AG04450 (cell line): ENCODE data around the gene ST3GAL4. TPM values are rescaled to one million over a fixed set of nuclear protein-coding genes. Genes with fewer than 3 reads are reported as not detected.

ENCODE experiments used
- CTCF ChIA-PET: fragments of 300-600, 350-600 bp; formaldehyde crosslinking; extraction: SDS; loops from one replicate; lab custom pipeline; 2022; ENCODE audit warnings: antibody characterized with exemption, inconsistent platforms; lab: Charles Lee
- POLR2A ChIA-PET: fragments of 350-600 bp; formaldehyde crosslinking; extraction: SDS; loops from one replicate; lab custom pipeline; 2021; ENCODE audit warnings: antibody characterized with exemption, inconsistent platforms; lab: Yijun Ruan, JAX
- DNase-seq: peaks from one replicate; pipeline ENCODE4 v3.0.0-alpha.2; 2011; ENCODE audit warnings: low read depth, low spot score
- H3K27ac ChIP-seq: one replicate; pipeline ENCODE4 v1.5.1; 2012; ENCODE audit warnings: low read depth, low read length, control low read depth
- H3K27me3 ChIP-seq: one replicate; pipeline ENCODE4 v1.6.0; 2012; ENCODE audit warnings: low read length; ENCODE audit not compliant: control insufficient read depth, insufficient read depth
- H3K4me3 ChIP-seq: 2 replicates; pipeline ENCODE4 v1.5.1; 2011; ENCODE audit warnings: mild to moderate bottlenecking, low read depth, low read length, control low read depth
- H3K9me3 ChIP-seq: 2 replicates; pipeline ENCODE4 v1.5.1; 2012; ENCODE audit warnings: low read length; ENCODE audit not compliant: control insufficient read depth, insufficient read depth
- polyA plus RNA-seq: library from polyadenylated mRNA; depleted of rRNA; stranded (reverse); fragments of >200 nt; gene quantifications from 2 replicates; pipeline ENCODE4 v1.2.3, GENCODE V29; 2011; rRNA removed
- small RNA-seq: library from RNA; depleted of rRNA; stranded (forward); fragments of <200 nt; gene quantifications from one replicate; pipeline ENCODE3, GENCODE V24; 2012; ENCODE audit warnings: low read depth; ENCODE audit not compliant: insufficient read length
- TF ChIP-seq, protein P1 (sequence below): IDR thresholded peaks from 2 replicates; pipeline ENCODE4 v1.5.1; 2011; ENCODE audit warnings: low read depth, low read length, control low read depth, inconsistent platforms

The ST3GAL4 gene
- polyA plus RNA-seq, 1 experiment = 13.1 TPM

DNA sequence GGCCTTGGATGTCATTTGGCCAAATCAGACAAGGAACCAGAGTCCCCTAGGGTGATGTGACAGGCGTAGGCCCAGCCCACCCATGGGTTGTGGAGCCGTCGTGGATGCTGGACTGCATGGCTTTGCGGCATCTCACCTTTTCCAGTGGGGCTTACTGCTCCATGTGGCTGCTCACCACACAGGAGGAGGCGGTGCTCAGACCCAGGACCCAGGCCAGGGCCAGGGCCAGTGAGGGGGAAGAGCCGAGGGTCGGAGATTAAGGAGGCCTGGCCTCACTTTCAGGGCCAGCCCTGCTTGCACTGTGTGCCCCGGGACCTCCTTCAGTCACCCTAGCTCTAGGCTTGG lies 105.6 kb downstream of the ST3GAL4 start:
- H3K4me3 ChIP-seq = no peak overlapping the region
- ChIA-PET CTCF (interaction anchor here (4.9 kb wide), 1 partner anchor 19 kb away, joined by 48 read pairs; no protein-coding TSS in a partner anchor), POLR2A (no interaction called here)
- H3K9me3 ChIP-seq = peaks cover 6% of the 10 kb centered on the region
- no peak for DNase-seq
- TF ChIP-seq, protein P1, sequence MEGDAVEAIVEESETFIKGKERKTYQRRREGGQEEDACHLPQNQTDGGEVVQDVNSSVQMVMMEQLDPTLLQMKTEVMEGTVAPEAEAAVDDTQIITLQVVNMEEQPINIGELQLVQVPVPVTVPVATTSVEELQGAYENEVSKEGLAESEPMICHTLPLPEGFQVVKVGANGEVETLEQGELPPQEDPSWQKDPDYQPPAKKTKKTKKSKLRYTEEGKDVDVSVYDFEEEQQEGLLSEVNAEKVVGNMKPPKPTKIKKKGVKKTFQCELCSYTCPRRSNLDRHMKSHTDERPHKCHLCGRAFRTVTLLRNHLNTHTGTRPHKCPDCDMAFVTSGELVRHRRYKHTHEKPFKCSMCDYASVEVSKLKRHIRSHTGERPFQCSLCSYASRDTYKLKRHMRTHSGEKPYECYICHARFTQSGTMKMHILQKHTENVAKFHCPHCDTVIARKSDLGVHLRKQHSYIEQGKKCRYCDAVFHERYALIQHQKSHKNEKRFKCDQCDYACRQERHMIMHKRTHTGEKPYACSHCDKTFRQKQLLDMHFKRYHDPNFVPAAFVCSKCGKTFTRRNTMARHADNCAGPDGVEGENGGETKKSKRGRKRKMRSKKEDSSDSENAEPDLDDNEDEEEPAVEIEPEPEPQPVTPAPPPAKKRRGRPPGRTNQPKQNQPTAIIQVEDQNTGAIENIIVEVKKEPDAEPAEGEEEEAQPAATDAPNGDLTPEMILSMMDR = no peak
- H3K27me3 ChIP-seq = peaks cover 16% of the 10 kb centered on the region
- no peak overlapping the region for H3K27ac ChIP-seq

DNA sequence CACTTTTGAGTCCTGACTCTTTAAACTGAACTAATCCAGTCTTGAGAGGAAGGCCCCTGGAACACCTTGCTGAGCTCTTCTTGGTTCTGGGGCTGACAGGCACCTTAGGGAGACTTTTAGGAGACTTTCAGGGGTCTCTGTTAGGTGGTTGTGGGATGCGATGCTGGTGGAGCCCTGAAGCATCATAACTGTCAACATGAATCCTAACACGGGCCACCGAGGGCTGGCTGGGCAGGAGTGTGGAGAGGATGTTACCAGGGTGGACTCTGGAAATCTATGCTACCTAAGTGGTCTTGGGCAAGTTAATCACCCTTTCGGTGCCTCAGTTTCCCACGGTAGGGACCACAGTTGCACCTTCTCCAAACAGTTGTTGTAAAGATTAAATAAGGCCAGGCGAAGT lies 106.5 kb downstream of the ST3GAL4 start:
- DNase-seq = no peak
- TF ChIP-seq, protein P1 = no peak
- Histone ChIP-seq H3K4me3 (no peak overlapping the region), H3K9me3 (peaks cover 6% of the 10 kb centered on the region), H3K27me3 (peaks cover 16% of the 10 kb centered on the region), H3K27ac (no peak overlapping the region)
- POLR2A ChIA-PET = no interaction called here
- CTCF ChIA-PET = interaction anchor here (4.9 kb wide), 1 partner anchor 18 kb away, joined by 48 read pairs; no protein-coding TSS in a partner anchor

DNA sequence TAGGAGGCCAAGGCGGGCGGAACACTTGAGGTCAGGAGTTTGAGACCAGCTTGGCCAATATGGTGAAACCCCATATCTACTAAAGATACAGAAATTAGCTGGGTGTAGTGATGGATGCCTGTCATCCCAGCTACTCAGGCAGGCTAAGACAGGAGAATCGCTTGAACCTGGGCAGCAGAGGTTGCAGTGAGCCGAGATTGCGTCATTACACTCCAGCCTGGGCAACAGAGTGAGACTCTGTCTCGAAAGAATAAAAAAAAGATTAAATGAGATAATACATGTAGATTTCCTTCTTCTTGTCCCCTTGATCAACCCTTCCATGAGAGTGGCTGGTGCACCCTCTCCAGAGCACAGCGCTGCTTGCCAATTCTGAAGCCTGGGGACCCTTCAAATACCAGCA lies 106.9 kb downstream of the ST3GAL4 start:
- no peak for DNase-seq
- peaks cover 6% of the 10 kb centered on the region for H3K9me3 ChIP-seq
- no peak overlapping the region for H3K4me3 ChIP-seq
- CTCF ChIA-PET = interaction anchor here (1.6 kb wide), 1 partner anchor 18 kb away, joined by 12 read pairs; no protein-coding TSS in a partner anchor
- POLR2A ChIA-PET = no interaction called here
- H3K27me3 ChIP-seq = peaks cover 16% of the 10 kb centered on the region
- no peak overlapping the region for H3K27ac ChIP-seq
- TF ChIP-seq, protein P1 = no peak

Small RNAs within 50 kb of the gene (small RNA-seq; reads per million reads assigned to genes)
- not detected for gene AP001318.3

Other genes starting within 250 kb of the ST3GAL4 start
- 22.0 and 24.9 TPM in 2 replicates for gene RPUSD4, start 144.0 kb upstream of the ST3GAL4 start, polyA plus RNA-seq
- gene FAM118B, start 143.9 kb upstream of the ST3GAL4 start, polyA plus RNA-seq = 29.5 and 36.7 TPM in 2 replicates
- 124 and 132 TPM in 2 replicates for gene SRPRA, start 86.8 kb upstream of the ST3GAL4 start, polyA plus RNA-seq
- 10.2 and 12.0 TPM in 2 replicates for gene FOXRED1, start 86.5 kb upstream of the ST3GAL4 start, polyA plus RNA-seq
- 4.9 and 8.0 TPM in 2 replicates for gene TIRAP, start 72.6 kb upstream of the ST3GAL4 start, polyA plus RNA-seq
- gene DCPS, start 51.6 kb upstream of the ST3GAL4 start, polyA plus RNA-seq = 20.4 and 24.3 TPM in 2 replicates